Measurements from ENCODE around the gene ID1.
"Not testable (repeated sequence)": the region's sequence is repeated elsewhere in the genome, so short reads cannot be mapped to it uniquely, and the experiment has no call there.

Gene ID1

GRCh38 chr20:31573555-31574321, 31.4 kb upstream of the ID1 start:
- DNase-seq (ENCODE audit: low spot score), result no peak

GRCh38 chr20:31574986-31575385, 30.1 kb upstream of the ID1 start:
- not testable (repeated sequence) for DNase-seq (ENCODE audit: low spot score)

- DNase-seq (ENCODE audit: low spot score), result no peak
These were observed 28.3 kb upstream of the ID1 start for GRCh38 chr20:31576751-31577150.

- no peak for DNase-seq (ENCODE audit: low spot score)
These were observed 27.9 kb upstream of the ID1 start for GRCh38 chr20:31577194-31577593.

GRCh38 chr20:31578448-31579138, 26.5 kb upstream of the ID1 start:
- no peak for DNase-seq (ENCODE audit: low spot score)

- no peak for DNase-seq (ENCODE audit: low spot score)
These were observed 25.8 kb upstream of the ID1 start for GRCh38 chr20:31579245-31579644.

GRCh38 chr20:31579941-31580651, 25.0 kb upstream of the ID1 start:
- DNase-seq (ENCODE audit: low spot score), result not testable (repeated sequence)

- no peak for DNase-seq (ENCODE audit: low spot score)
These were observed 24.4 kb upstream of the ID1 start for GRCh38 chr20:31580706-31581105.

GRCh38 chr20:31581391-31581790, 23.7 kb upstream of the ID1 start:
- no peak for DNase-seq (ENCODE audit: low spot score)

- DNase-seq (ENCODE audit: low spot score), result no peak
These were observed 17.3 kb upstream of the ID1 start for GRCh38 chr20:31587545-31588389.

- DNase-seq (ENCODE audit: low spot score), result no peak
These were observed 14.3 kb upstream of the ID1 start for GRCh38 chr20:31590717-31591225.

- peak; percentile 97 for DNase-seq (ENCODE audit: low spot score)
These were observed 11.7 kb upstream of the ID1 start for GRCh38 chr20:31593221-31594001.

GRCh38 chr20:31594002-31594557, 11.0 kb upstream of the ID1 start:
- no peak for DNase-seq (ENCODE audit: low spot score)

GRCh38 chr20:31594558-31595379, 10.3 kb upstream of the ID1 start:
- DNase-seq (ENCODE audit: low spot score), result no peak

- DNase-seq (ENCODE audit: low spot score), result no peak
These were observed 9.8 kb upstream of the ID1 start for GRCh38 chr20:31595380-31595653.

- peak; percentile 77 for DNase-seq (ENCODE audit: low spot score)
These were observed 9.3 kb upstream of the ID1 start for GRCh38 chr20:31595654-31596411.

- DNase-seq (ENCODE audit: low spot score), result not testable (repeated sequence)
These were observed 8.7 kb upstream of the ID1 start for GRCh38 chr20:31596412-31596715.

GRCh38 chr20:31596831-31597480, 8.1 kb upstream of the ID1 start:
- DNase-seq (ENCODE audit: low spot score), result no peak

- DNase-seq (ENCODE audit: low spot score), result no peak
These were observed 7.6 kb upstream of the ID1 start for GRCh38 chr20:31597481-31597855.
